Upper lobe of right lung (tissue), 1 donor: ENCODE data around the gene CBL. TPM values are rescaled to one million over a fixed set of nuclear protein-coding genes. Genes with fewer than 3 reads are reported as not detected.

Experiments used
- ATAC-seq: fragments of 200-7000 bp; cut with Tn5 transposase; one replicate; pipeline ENCODE4 v1.9.1; 2020; ENCODE audit warnings: mild to moderate bottlenecking, moderate library complexity
- DNase-seq: peaks from one replicate; pipeline ENCODE4 v3.0.0-alpha.2; 2020
- H3K27ac ChIP-seq: fragments of 200-600 bp; one replicate; pipeline ENCODE4 v1.8.0; 2022
- H3K27me3 ChIP-seq: fragments of 200-600 bp; one replicate; pipeline ENCODE4 v1.8.0; 2022; ENCODE audit warnings: mild to moderate bottlenecking
- H3K36me3 ChIP-seq: fragments of 200-600 bp; one replicate; pipeline ENCODE4 v1.8.0; 2022
- H3K4me1 ChIP-seq: fragments of 200-600 bp; one replicate; pipeline ENCODE4 v1.8.0; 2022
- H3K4me3 ChIP-seq: fragments of 200-600 bp; one replicate; pipeline ENCODE4 v1.8.0; 2022; ENCODE audit warnings: mild to moderate bottlenecking
- H3K9me3 ChIP-seq: fragments of 200-600 bp; one replicate; pipeline ENCODE4 v1.8.0; 2022
- CTCF ChIP-seq: fragments of 200-600 bp; IDR thresholded peaks from one replicate; pipeline ENCODE4 v1.8.0; 2022; ENCODE audit warnings: antibody characterized with exemption
- intact Hi-C: fragments of 100-400 bp; cut with DNase I; formaldehyde crosslinking; loops from one replicate; pipeline ENCODE4 v1.11.0; 2022
- total RNA-seq: library from RNA; stranded (reverse); fragmentation: NEBNext Ultra II Directional; extraction: Animal tissue kit (Norgen Biotek cat#: 25700); gene quantifications from one replicate; pipeline ENCODE4 v1.2.1, GENCODE V29; 2021
- donor health status: DM: no; HTN: yes; CAD: no; lungs with severe emphysema.

CBL gene
- total RNA-seq, 1 donor from 2014 or later = 30.0 TPM

DNA sequence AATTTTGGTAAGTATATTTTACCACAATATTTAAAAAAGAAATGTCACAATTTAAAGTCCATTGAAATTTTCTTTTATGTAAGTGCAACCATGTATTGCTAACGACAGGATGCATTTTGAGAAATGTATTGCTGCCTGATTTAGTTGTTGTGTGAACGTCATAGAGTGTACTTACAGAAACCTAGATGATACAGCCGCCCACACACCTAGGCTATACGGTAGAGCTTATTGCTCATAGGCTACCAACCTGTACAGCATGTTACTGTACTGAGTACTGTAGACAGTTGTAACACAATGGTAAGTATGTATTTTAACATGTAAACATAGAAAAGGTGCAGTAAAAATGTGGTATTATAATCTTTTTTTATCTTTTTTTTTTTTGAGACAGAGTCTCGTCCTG is 48.1 kb downstream of the CBL start:
- Histone ChIP-seq H3K9me3 (no peaks in the 10 kb centered on the region), H3K4me3 (no peak overlapping the region), H3K27ac (no peak overlapping the region), H3K36me3 (no peaks in the 10 kb centered on the region), H3K4me1 (no peaks in the 10 kb centered on the region), H3K27me3 (no peaks in the 10 kb centered on the region)
- intact Hi-C loops = no loop called here
- no peak for TF ChIP-seq CTCF
- DNase-seq (no peak), ATAC-seq (no peak)

DNA sequence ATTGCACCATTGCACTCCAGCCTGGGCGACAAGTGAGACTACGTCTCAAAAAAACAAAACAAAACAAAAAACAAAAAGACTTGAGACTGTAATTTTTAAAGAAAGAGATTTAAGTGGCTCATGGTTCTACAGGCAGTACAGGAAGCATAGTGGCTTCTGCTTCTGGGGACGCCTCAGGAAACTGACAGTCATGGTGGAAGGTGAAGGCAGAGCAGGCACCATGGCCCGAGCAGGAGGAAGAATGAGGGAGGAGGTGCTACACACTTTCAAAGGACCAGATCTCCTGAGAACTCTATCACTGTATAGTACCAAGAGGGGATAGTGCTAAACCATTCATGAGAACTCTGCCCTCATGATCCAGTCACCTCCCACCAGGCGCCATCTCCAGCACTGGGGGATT is 52.0 kb downstream of the CBL start:
- no peak for DNase-seq
- H3K27ac ChIP-seq = no peak overlapping the region
- no peaks in the 10 kb centered on the region for H3K36me3 ChIP-seq
- H3K27me3 ChIP-seq = no peaks in the 10 kb centered on the region
- no peak overlapping the region for H3K4me3 ChIP-seq
- intact Hi-C loops = no loop called here
- no peak for ATAC-seq
- TF ChIP-seq CTCF = no peak
- no peaks in the 10 kb centered on the region for H3K9me3 ChIP-seq
- peaks cover 11% of the 10 kb centered on the region for H3K4me1 ChIP-seq

DNA sequence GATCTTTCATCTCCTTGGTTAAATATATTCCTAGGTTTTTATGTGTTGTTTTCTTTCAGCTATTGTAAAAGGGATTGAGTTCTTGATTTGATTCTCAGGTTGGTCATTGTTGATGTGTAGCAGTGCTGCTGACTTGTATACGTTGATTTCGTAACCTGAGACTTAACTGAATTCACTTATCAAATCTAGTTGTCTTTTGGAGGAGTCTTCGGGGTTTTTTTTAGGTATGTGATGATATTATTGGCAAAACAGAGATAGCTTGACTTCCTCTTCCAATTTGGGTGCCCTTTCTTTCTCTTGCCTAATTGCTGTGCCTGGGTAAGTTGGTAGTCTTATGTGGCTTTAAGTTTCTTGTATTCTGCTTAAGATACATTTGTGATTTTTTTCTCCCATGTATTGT is 52.8 kb downstream of the CBL start:
- H3K4me3 ChIP-seq = no peak overlapping the region
- no peak for DNase-seq
- no peak for ATAC-seq
- intact Hi-C loops = no loop called here
- H3K27ac ChIP-seq = no peak overlapping the region
- no peaks in the 10 kb centered on the region for H3K36me3 ChIP-seq
- no peaks in the 10 kb centered on the region for H3K27me3 ChIP-seq
- H3K4me1 ChIP-seq = peaks cover 14% of the 10 kb centered on the region
- TF ChIP-seq CTCF = no peak
- H3K9me3 ChIP-seq = no peaks in the 10 kb centered on the region

DNA sequence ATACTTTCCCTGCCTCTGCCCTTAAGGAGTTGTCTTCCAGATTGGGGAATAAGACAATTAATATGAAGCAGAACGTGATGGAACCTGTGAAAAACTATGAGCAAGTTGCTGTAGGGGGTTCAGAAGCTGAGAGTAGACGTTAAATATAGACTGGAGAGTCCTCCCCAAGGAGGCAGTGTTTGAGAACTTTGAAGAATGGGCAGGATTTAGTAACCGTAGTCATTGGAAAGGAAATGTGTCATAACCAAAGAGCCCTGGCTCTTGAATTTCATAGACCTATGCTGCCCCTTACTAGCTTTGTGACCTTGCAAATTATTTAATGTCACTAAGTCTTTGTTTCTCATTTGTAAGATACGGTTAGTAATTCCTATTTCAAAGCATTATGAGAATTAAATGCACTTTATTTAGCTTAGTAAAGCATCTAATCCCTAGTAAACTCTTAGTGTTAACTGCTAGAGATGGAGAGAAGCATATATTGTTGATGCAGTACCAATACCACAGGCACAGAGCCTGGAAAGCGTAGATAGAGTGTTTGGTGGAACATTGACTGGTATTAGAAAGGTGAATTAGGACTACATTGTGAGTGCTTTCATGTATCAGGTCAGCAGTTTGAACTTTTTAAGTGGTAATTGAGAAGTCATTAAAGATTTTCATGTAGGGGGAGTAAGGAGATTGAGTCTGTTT is 56.7 kb downstream of the CBL start:
- Histone ChIP-seq H3K4me1 (peaks cover 14% of the 10 kb centered on the region), H3K36me3 (no peaks in the 10 kb centered on the region), H3K27me3 (no peaks in the 10 kb centered on the region), H3K4me3 (no peak overlapping the region), H3K9me3 (no peaks in the 10 kb centered on the region), H3K27ac (no peak overlapping the region)
- DNase-seq = no peak
- no peak for ATAC-seq
- intact Hi-C loops = no loop called here
- no peak for TF ChIP-seq CTCF

GRCh38 chr11:119263352-119263940 is 57.3 kb downstream of the CBL start:
- Histone ChIP-seq H3K27me3 (no peaks in the 10 kb centered on the region), H3K9me3 (no peaks in the 10 kb centered on the region), H3K4me3 (no peak overlapping the region), H3K27ac (no peak overlapping the region), H3K36me3 (no peaks in the 10 kb centered on the region), H3K4me1 (peaks cover 14% of the 10 kb centered on the region)
- TF ChIP-seq CTCF = no peak
- ATAC-seq = no peak
- DNase-seq = no peak
- intact Hi-C loops = no loop called here
